Kidney (tissue), 14 donors: ENCODE results near the gene ACAD9. TPM values are rescaled to one million over a fixed set of nuclear protein-coding genes. Genes with fewer than 3 reads are reported as not detected.

Source experiments
- DNase-seq, 5 donors: peaks; one replicate each; pipeline ENCODE4 v3.0.0-alpha.2; 2013 to 2020
- FAIRE-seq: peaks from 2 replicates; lab custom pipeline; 2012; peaks lifted over from hg19 to GRCh38; lab: Jason Lieb, UNC
- H3K27ac ChIP-seq, 2 donors: one replicate each; pipeline ENCODE4 v1.7.0; 2013; ENCODE audit warnings: low read depth in 2 of 2, low read length in 2 of 2, inconsistent platforms in 1 of 2
- H3K27me3 ChIP-seq: one replicate; pipeline ENCODE4 v1.7.1; 2013; ENCODE audit warnings: low read length, inconsistent platforms; ENCODE audit not compliant: control insufficient read depth, insufficient read depth
- H3K36me3 ChIP-seq, 3 donors: one replicate each; pipeline versions ENCODE4 v1.7.0 to v1.7.1; 2013; ENCODE audit warnings: low read length in 3 of 3, control low read depth in 1 of 3, inconsistent platforms in 1 of 3; ENCODE audit not compliant: insufficient read depth in 3 of 3, control insufficient read depth in 2 of 3
- H3K4me1 ChIP-seq, 3 donors: one replicate each; pipeline versions ENCODE4 v1.7.0 to v1.7.1; 2013; ENCODE audit warnings: low read length in 3 of 3, inconsistent platforms in 1 of 3, low read depth in 1 of 3; ENCODE audit not compliant: control insufficient read depth in 2 of 3, insufficient read depth in 2 of 3
- H3K4me3 ChIP-seq, 3 donors: one replicate each; pipeline versions ENCODE4 v1.7.0 to v1.8.1; 2013; ENCODE audit warnings: low read length in 3 of 3, control low read depth in 1 of 3, inconsistent platforms in 1 of 3
- H3K9ac ChIP-seq, 3 donors: one replicate each; pipeline versions ENCODE4 v1.7.0 to v1.7.1; 2013; ENCODE audit warnings: low read length in 3 of 3, control low read depth in 1 of 3, inconsistent platforms in 1 of 3
- H3K9me3 ChIP-seq, 3 donors: one replicate each; pipeline versions ENCODE4 v1.7.0 to v1.7.1; 2013; ENCODE audit warnings: low read length in 3 of 3, control low read depth in 1 of 3, inconsistent platforms in 1 of 3; ENCODE audit not compliant: control insufficient read depth in 2 of 3, insufficient read depth in 1 of 3
- intact Hi-C: fragments of 100-400 bp; cut with DNase I; formaldehyde crosslinking; loops from one replicate; pipeline ENCODE4 v1.11.1; 2022
- polyA plus RNA-seq: library from polyadenylated mRNA; stranded (reverse); fragments of 350-450 nt; fragmentation: Illumina TruSeq; extraction: RNeasy Lipid Tissue Mini Kit (QIAGEN cat#74804); gene quantifications from one replicate; pipeline ENCODE4 v1.2.3, GENCODE V29; 2014; ENCODE audit warnings: low read depth, low replicate concordance; ENCODE audit not compliant: insufficient read depth
- total RNA-seq: library from RNA; stranded (reverse); fragmentation: NEBNext Ultra II Directional; extraction: Animal tissue kit (Norgen Biotek cat#: 25700); gene quantifications from one replicate; pipeline ENCODE4 v1.2.1, GENCODE V29; 2021
- TF ChIP-seq, protein P1 (sequence below): IDR thresholded peaks from 3 replicates; pipeline ENCODE4 v1.5.1; 2012; ENCODE audit warnings: mild to moderate bottlenecking, moderate library complexity, borderline replicate concordance; ENCODE audit not compliant: insufficient read depth; ENCODE audit errors: extremely low read depth
- donor health status: control.
- donor health status: control.
- donor health status: control.
- donor health status: control.
- donor health status: control.
- donor health status: DM: yes; HTN: yes; CAD: no.
- donor health status: Normal renal cell carcinoma (clear cell type).

Gene ACAD9
- total and polyA plus RNA-seq, 2 donors from 2014 or later: 36.2 to 50.2 TPM

GRCh38 chr3:128875556-128876120 is 3.8 kb upstream of the ACAD9 start:
- intact Hi-C loops: no loop called here

GRCh38 chr3:128878011-128878457 is 1.4 kb upstream of the ACAD9 start:
- no peak for FAIRE-seq
- H3K4me3 ChIP-seq: peak overlapping the region; percentile 89 to 96 (median 89)
- intact Hi-C loops: no loop called here

More at GRCh38 chr3:128875556-128876120, 3.8 kb upstream of the ACAD9 start:
- Histone ChIP-seq H3K27ac (no peak overlapping the region), H3K27me3 (no peaks in the 10 kb centered on the region), H3K4me1 (peaks cover 0 to 13% (median 10%) of the 10 kb centered on the region in 3 donors), H3K9me3 (no peaks in the 10 kb centered on the region), H3K9ac (no peak overlapping the region), H3K4me3 (no peak overlapping the region), H3K36me3 (no peaks in the 10 kb centered on the region)
- TF ChIP-seq, protein P1, sequence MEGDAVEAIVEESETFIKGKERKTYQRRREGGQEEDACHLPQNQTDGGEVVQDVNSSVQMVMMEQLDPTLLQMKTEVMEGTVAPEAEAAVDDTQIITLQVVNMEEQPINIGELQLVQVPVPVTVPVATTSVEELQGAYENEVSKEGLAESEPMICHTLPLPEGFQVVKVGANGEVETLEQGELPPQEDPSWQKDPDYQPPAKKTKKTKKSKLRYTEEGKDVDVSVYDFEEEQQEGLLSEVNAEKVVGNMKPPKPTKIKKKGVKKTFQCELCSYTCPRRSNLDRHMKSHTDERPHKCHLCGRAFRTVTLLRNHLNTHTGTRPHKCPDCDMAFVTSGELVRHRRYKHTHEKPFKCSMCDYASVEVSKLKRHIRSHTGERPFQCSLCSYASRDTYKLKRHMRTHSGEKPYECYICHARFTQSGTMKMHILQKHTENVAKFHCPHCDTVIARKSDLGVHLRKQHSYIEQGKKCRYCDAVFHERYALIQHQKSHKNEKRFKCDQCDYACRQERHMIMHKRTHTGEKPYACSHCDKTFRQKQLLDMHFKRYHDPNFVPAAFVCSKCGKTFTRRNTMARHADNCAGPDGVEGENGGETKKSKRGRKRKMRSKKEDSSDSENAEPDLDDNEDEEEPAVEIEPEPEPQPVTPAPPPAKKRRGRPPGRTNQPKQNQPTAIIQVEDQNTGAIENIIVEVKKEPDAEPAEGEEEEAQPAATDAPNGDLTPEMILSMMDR: peak; percentile 35
- DNase-seq (peak in 4 of 5 donors; percentile 34 to 74 (median 48)), FAIRE-seq (no peak)

DNA sequence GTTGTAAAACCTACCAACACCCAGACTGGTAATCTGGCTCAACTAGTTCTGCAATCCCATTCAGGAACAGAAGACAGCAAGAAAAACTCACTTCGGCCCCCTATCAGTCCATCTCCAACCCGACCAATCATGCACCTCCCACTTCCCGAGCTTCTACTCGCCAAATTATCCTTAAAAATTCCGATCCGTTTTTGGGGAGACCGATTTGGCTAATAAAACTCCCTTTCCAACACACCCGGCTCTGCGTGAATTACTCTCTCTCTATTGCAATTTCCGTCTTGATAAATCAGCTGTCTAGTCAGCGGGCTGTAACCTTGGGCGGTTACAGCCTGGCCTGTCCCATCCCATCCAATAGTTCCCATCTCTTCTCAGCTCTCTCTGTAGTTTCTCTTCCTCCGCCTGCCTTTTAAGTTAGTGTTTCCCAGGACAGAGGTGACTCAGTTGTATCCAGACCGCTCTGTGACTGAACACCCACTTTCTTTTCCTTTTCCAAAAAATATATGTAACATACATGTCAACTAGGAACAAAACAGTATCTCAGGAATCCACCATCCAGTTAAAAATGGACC is 780 bp upstream of the ACAD9 start:
- FAIRE-seq (no peak), DNase-seq (peak in 3 of 5 donors; percentile 13 to 57 (median 43))
- intact Hi-C loops: no loop called here
- Histone ChIP-seq H3K27ac (peak overlapping the region; percentile 90 to 91), H3K27me3 (no peaks in the 10 kb centered on the region), H3K4me1 (peaks cover 0 to 18% (median 10%) of the 10 kb centered on the region in 3 donors), H3K9ac (peak overlapping the region; percentile 96 to 97 (median 96)), H3K9me3 (no peaks in the 10 kb centered on the region), H3K4me3 (peak overlapping the region; percentile 89 to 96 (median 89)), H3K36me3 (no peaks in the 10 kb centered on the region)
- TF ChIP-seq, protein P1: no peak

More at GRCh38 chr3:128878011-128878457, 1.4 kb upstream of the ACAD9 start:
- no peak for DNase-seq
- Histone ChIP-seq H3K27ac (peak overlapping the region; percentile 90 to 91), H3K27me3 (no peaks in the 10 kb centered on the region), H3K36me3 (no peaks in the 10 kb centered on the region), H3K9me3 (no peaks in the 10 kb centered on the region), H3K4me1 (peaks cover 0 to 18% (median 10%) of the 10 kb centered on the region in 3 donors), H3K9ac (peak overlapping the region in 2 of 3 donors; percentile 96)
- TF ChIP-seq, protein P1: no peak
